GM18867 (cell line): Measurements from ENCODE around the gene SLIT3.
"Not testable (repeated sequence)": the region's sequence is repeated elsewhere in the genome, so short reads cannot be mapped to it uniquely, and the experiment has no call there.

Source experiments
- ATAC-seq: cut with Tn5 transposase; IDR thresholded peaks from one replicate; pipeline ENCODE4 v1.9.1; 2021; ENCODE audit warnings: mild to moderate bottlenecking, moderate library complexity; ENCODE audit not compliant: unreplicated experiment

Gene SLIT3

GRCh38 chr5:169151051-169151805 is 149.7 kb downstream of the SLIT3 start:
- ATAC-seq: no peak

DNA sequence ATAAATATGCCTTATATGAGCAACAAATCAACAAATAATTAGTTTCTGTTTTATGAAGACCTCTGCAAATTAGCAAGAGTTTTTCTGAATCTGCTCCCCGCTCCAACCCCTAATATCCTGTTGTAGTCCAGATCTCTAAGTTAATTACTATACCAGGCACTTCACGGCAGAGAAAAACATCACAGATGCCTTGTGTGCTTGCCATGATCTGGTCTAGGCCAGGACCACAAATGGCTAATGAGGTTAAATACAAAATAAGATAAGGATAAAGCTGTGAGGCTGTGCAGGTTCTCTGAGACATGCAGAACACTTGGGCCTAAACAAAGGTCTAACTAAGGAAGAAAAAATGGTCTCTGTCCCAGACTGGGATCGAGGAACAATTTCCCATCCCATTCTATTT is 150.8 kb downstream of the SLIT3 start:
- ATAC-seq: no peak

DNA sequence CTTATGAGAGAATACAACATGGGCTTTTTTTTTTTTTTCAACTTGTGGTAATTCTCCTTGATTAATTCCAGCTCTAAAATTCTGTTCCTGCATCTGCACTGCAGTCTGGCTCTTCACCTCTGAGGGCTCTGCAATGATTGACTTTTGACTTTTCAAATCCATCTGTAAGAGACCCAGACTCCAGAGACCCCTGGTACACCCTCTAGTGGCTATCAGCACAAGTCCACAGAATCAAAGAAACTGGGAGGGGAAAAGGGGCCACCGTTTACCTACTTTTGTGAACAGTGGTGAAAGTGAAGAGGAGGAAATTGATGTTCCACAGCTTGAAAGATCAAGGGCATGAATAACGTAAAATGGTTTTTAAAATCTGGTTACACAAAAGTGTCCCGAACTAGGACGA is 151.6 kb downstream of the SLIT3 start:
- no peak for ATAC-seq

DNA sequence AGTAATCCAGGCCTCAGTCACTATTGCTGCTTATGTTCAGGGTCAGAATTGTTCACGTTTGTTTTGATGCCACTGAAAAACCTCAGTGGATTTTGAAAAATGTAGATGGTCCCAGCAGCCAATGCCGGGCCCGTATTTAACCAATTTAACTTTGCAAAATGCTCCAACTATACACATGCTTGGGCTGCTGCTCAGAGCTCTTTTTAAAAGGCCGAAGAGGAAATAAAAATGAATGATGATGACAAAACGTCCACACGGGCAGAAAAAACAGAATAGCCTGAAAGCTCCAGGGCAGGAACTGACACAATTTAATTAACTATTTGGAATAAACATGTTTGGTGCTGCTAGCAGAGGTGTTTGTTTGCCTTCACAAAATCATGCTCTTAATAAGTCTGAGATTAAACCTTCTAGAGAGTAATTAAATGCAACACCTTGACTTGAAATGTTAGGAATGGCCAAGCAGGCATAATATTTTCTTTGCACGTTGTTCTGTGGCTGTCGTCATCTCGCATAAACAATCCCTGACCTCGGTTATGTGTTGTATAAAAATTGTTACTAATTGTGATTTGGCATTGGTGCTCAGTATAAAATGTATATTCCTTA is 152.7 kb downstream of the SLIT3 start:
- no peak for ATAC-seq

- ATAC-seq: no peak
Observed at GRCh38 chr5:169147534-169147933, 153.4 kb downstream of the SLIT3 start.

DNA sequence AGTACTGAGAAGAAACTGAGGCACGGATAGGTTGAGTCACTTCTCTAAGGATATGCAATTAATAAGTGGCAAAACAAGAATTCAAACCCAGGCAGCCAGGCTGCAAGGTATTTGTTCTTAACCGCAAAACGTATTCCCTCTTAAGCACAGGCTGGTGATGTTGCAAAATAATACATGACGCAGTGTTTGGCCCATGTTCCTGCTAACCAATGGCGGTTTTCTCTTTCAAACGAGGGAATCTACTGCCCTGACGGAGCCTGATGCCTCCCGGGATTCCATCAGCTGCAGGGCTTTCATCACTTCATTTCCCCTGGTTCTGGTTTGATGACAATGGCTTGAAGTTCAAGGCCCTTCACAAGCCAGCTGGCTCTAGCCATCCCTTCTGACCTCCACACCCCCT is 154.8 kb downstream of the SLIT3 start:
- ATAC-seq: no peak

DNA sequence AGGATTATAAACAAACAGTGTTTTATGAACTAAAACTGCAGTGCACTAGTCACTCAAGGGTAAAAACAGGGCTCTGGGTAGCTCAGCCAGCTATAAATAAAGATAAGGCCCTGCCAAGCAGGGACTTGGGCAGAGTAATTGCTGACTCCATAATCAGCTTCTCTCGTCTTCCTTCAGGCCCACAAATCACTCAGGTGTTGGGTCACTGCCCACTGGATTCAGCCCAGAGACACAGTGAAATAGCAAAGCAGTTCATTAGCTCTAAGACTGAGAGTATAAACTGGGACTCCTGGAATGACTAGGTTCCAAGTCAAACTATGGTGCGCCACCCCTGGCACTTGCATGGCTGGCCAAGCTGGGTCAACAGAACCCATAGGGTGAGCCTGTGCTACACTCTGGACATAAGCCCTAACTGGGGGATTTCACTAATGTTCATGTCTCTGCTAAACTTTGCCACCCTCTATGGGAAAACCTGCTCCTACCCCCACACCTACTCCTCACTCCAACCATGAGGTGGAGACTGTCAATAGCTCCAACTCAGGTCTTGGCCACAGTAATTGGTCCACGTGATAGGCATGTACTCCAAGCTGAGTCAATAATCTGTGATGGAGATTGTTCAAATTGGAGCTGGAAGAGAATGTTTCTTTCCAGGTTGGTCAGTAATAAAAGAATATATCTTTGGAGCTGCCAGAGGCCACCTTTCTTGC is 158.5 kb downstream of the SLIT3 start:
- no peak for ATAC-seq

DNA sequence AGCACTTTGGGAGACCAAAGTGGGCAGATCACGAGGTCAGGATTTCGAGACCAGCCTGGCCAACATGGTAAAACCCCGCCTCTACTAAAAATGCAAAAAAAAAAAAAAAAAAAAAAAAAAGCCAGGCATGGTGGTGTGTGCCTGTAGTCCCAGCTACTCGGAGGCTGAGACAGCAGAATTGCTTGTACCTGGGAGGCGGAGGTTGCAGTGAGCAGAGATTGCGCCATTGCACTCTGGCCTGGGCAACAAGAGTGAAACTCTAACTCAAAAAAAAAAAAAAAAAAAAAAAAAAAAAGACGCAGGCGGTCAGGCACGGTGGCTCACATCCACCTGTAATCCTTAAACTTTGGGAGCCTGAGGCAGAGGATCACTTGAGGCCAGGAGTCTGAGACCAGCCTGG is 160.7 kb downstream of the SLIT3 start:
- not testable (repeated sequence) for ATAC-seq

GRCh38 chr5:169139480-169140050 is 161.4 kb downstream of the SLIT3 start:
- no peak for ATAC-seq

- ATAC-seq: no peak
Observed at GRCh38 chr5:169133531-169133930, 167.4 kb downstream of the SLIT3 start.

DNA sequence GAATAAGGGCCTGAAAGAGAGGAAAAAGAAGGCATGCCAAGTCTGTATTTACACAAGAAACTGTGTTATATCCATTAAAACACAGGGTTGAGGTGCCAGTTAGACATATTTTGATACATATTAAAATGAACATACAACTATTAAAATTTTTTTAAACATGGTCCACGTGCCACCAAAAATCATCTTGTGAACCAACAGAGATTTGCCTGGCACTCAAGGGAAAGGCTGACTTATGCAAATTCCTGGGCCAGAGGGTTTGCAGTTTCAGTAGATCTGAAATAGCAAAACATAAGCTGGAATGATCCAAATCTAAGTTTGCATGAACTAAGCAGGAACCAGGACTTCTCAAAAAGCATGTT is 168.7 kb downstream of the SLIT3 start:
- ATAC-seq: no peak

DNA sequence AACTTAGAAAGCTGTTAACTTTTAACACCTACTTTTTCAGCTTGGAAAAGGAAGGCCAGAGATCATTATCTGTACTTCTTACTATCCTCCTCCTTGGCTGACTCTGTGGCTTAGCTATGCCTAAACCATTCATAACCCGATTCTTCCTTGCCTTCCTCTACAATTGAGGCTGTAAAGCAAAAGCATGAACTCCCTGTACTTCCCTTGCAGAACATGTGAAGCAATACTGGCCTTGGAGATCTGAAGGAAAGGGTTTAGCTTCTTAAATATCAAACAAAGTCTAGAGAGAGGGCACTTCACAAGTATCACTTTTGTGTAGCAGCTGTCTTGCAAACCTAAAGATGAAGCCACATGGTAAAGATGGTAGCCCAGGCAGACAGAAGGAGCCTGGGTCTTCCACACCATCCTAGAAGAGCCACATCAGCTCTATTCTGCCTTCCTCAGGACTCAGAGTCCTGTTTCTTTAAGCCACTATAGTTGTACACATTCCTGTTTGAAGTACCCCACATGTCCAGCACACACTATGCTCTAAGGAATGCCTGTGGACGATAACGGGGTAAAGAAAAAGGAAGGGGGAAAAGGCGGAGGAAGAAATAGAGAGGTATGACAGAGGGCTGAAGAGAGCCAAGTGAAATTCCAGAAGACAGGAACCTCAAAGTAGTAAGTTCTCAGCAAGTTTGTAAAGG is 169.2 kb downstream of the SLIT3 start:
- no peak for ATAC-seq

- no peak for ATAC-seq
Observed at GRCh38 chr5:169128679-169129078, 172.3 kb downstream of the SLIT3 start.

DNA sequence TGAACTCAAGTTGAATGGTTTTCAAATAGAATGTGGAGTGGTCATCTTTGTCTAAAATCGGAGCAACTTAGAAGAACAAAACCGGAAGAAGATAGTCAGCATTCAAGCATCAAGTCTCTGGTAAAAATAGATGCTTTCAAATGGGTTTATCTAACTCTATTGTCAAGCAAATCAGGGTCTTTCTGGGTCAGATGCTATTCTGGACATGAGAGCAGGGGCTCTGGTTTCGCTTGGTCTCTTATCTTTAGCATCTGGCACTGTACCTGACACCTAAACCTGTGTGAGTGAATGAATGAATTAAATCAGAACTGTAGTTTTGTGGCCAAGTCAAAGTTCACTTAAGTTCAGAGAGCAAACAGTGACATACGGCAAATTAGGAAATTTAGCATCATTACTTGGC is 173.5 kb downstream of the SLIT3 start:
- ATAC-seq: no peak

- no peak for ATAC-seq
Observed at GRCh38 chr5:169126481-169127021, 174.4 kb downstream of the SLIT3 start.

- ATAC-seq: no peak
Observed at GRCh38 chr5:169125571-169125970, 175.4 kb downstream of the SLIT3 start.

GRCh38 chr5:169122951-169123350 is 178.0 kb downstream of the SLIT3 start:
- no peak for ATAC-seq

DNA sequence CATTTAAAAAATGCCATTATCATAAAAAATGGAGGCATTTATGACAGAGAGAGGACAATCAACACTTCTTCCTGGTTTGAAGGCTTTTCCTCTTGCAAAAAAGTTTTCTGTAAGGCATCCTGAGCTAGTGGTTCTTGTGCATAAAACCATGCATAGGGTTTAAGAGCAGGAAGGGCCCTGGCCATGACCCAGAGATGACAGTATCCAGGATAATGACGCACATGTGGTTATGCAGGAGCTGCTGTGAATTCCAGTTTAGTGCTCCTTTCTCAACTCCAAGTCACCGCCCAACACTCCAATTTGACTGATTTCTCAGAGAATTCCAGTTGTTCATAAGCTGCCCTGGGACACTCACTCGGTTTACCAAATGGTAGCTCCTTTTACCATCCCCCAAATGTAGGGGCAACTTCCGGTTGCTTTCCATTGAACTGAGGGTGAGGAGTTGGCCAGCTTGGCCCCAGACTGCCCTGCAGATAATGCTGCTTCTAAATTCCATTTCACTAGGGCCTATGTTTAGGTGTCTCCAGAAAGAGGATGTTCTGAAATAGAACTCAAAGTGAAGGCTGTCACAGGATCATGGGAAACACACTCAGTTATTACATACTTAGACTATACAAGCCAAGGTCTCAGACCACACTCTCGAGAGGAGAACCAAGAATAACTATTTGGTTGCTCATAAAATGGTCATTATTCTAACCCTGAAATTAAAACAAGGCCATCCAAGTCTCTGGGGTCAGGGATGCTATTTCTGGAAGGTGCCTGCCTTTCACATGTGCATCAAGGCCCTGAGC is 179.1 kb downstream of the SLIT3 start:
- ATAC-seq: no peak

- no peak for ATAC-seq
Observed at GRCh38 chr5:169119288-169120048, 181.5 kb downstream of the SLIT3 start.
